ENCODE measurements around the gene ZBED6.

GRCh38 chr1:203781962-203782361, 13.5 kb upstream of the ZBED6 start:
- TF ChIP-seq CTCF (IDR thresholded peaks at IDR 0.05) (no peak), EZH2 (IDR thresholded peaks at IDR 0.05; ENCODE audit: borderline replicate concordance, insufficient read depth, low read depth, low read length, poor library complexity, severe bottlenecking) (no peak)
